HCT116 (cell line): ENCODE data around the gene KRTAP3-3.

Experiments
- CTCF ChIP-seq, 3 experiments: fragments of 200-600 bp in 1 of 3; sonication (generic) in 1 of 3; IDR thresholded peaks in 2 of 3; conservative IDR thresholded peaks in 1 of 3; 2 replicates each; pipeline ENCODE4 v1.5.1; 2012 to 2017; ENCODE audit warnings: low read depth in 2 of 3, low read length in 2 of 3, antibody characterized with exemption in 1 of 3, borderline replicate concordance in 1 of 3, control low read depth in 1 of 3, mild to moderate bottlenecking in 1 of 3, mixed read lengths in 1 of 3, mixed run types in 1 of 3, moderate library complexity in 1 of 3; ENCODE audit not compliant: insufficient read depth in 1 of 3
- EZH2phosphoT487 ChIP-seq: fragments of 200-600 bp; IDR thresholded peaks from 2 replicates; pipeline ENCODE4 v1.6.1; 2018; ENCODE audit warnings: antibody characterized with exemption, borderline replicate concordance
- JUND ChIP-seq: IDR thresholded peaks from 2 replicates; pipeline ENCODE4 v1.6.1; 2012
- ZFX ChIP-seq: fragments of 450-650 bp; IDR thresholded peaks from 2 replicates; pipeline ENCODE4 v1.6.1; 2017
- ZNF274 ChIP-seq: fragments of 200-500 bp; sonication (Bioruptor generic); IDR thresholded peaks from 2 replicates; pipeline ENCODE4 v1.6.1; 2014; ENCODE audit warnings: mild to moderate bottlenecking, low read depth, low read length, inconsistent platforms

GRCh38 chr17:41013181-41013580, 19.2 kb upstream of the KRTAP3-3 start:
- TF ChIP-seq ZNF274 (no peak), CTCF (IDR thresholded peaks at IDR 0.05 in 2 of 3, conservative IDR thresholded peaks at IDR 0.05 in 1 of 3; ENCODE audit: borderline replicate concordance in 1 of 3, insufficient read depth in 1 of 3, low read depth in 2 of 3, low read length in 2 of 3) (no peak), EZH2phosphoT487 (no peak), JUND (no peak), ZFX (no peak)
